ENCODE results near the gene OLIG3. TPM values are rescaled to one million over a fixed set of nuclear protein-coding genes. Genes with fewer than 3 reads are reported as not detected.

The OLIG3 gene
- total RNA-seq = not detected
- polyA plus RNA-seq (2013, experiment 1 of 2) = not detected
- polyA plus RNA-seq (2013, experiment 2 of 2) = not detected
- total RNA-seq = 0 to 0.32 (median 0) reads per million in 172 experiments

DNA sequence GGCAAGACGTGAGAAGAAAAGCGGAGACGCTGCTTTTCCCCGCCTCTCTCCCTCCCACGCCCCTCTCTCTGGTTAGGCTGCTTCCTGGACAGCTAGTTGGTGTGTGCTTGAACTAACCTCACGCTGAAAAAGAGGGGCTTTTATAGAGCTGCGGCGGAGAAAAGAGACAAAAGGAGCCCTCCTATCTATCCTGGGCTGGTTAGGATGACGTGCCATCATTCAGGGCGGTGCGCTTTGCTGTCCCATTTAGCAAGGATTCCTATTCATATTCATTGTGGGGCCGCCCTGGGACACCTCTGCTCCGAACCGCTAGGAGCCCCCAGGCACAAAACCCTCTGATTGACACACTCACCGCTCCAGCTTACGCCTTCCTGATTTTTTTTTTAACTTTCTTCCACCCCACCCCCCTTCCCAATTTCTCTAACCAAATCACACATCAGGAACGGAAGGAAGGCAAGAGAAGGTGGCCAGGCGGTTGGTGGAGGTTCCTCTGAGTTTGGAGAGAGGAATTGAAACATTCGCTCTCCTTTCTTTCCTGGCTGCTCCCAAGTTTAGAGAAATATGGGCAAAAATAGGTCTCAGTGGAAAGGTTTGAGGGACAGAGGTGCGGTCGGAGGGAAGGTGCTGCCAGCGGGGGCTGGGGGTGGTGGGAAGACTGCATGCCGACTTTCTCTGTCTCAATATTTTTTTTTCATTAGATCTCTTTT lies at the start of gene OLIG3:
OLIG3 (minus strand) TSS at position 114 of the 707 bp plus-strand sequence. CDS start 224 bp downstream, outside the sequence.
- no peak within 1 kb of the TSS for H3K27ac Mint-ChIP-seq
- Histone ChIP-seq H3K36me3 (ENCODE audit: insufficient read depth, low read length) (no peaks in the 10 kb centered on the region), H3K27ac (ENCODE audit: low read depth in 1 of 2, low read length in 2 of 2) (no peak within 1 kb of the TSS), H3K4me3 (ENCODE audit: low read length) (peak within 1 kb of the TSS; percentile 10), H3K9me3 (ENCODE audit: control insufficient read depth in 1 of 2, insufficient read depth in 1 of 2, low read length in 2 of 2) (peaks cover 6 to 59% of the 10 kb centered on the region in 2 experiments), H3K4me1 (ENCODE audit: insufficient read depth, low read length) (peaks cover 67% of the 10 kb centered on the region), H3K27me3 (ENCODE audit: control insufficient read depth in 1 of 2, insufficient read depth in 2 of 2, low read length in 2 of 2) (peaks cover 93 to 99% of the 10 kb centered on the region in 2 experiments)
- DNase-seq (peak in 3 of 14 experiments; percentile 23 to 37 (median 30)), ATAC-seq (ENCODE audit: poor library complexity) (peak; percentile 25)
- H3K4me1 Mint-ChIP-seq (ENCODE audit: low read depth) = peaks cover 66% of the 10 kb centered on the region
- H3K27me3 Mint-ChIP-seq = peaks cover 98% of the 10 kb centered on the region
- H3K36me3 Mint-ChIP-seq (ENCODE audit: low read depth) = no peaks in the 10 kb centered on the region
- H3K4me3 Mint-ChIP-seq = peak within 1 kb of the TSS; percentile 68
- intact Hi-C loops (cut with DNase I, micrococcal nuclease) = loop anchor here in 1 of 2 experiments (10.0 kb wide), 1 partner anchor 90 kb away; no protein-coding TSS in a partner anchor
- CTCF ChIA-PET = no interaction called here
- no peaks in the 10 kb centered on the region for H3K9me3 Mint-ChIP-seq
- POLR2A ChIA-PET = interaction anchor here (1.0 kb wide), 1 partner anchor 42 kb away, joined by 4 read pairs; no protein-coding TSS in a partner anchor
- TF ChIP-seq, protein P1, sequence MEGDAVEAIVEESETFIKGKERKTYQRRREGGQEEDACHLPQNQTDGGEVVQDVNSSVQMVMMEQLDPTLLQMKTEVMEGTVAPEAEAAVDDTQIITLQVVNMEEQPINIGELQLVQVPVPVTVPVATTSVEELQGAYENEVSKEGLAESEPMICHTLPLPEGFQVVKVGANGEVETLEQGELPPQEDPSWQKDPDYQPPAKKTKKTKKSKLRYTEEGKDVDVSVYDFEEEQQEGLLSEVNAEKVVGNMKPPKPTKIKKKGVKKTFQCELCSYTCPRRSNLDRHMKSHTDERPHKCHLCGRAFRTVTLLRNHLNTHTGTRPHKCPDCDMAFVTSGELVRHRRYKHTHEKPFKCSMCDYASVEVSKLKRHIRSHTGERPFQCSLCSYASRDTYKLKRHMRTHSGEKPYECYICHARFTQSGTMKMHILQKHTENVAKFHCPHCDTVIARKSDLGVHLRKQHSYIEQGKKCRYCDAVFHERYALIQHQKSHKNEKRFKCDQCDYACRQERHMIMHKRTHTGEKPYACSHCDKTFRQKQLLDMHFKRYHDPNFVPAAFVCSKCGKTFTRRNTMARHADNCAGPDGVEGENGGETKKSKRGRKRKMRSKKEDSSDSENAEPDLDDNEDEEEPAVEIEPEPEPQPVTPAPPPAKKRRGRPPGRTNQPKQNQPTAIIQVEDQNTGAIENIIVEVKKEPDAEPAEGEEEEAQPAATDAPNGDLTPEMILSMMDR (IDR thresholded peaks at IDR 0.05) = no peak

GRCh38 chr6:137543114-137543513 lies 48.9 kb upstream of the OLIG3 start:
- no peaks in the 10 kb centered on the region for H3K27me3 Mint-ChIP-seq

DNA sequence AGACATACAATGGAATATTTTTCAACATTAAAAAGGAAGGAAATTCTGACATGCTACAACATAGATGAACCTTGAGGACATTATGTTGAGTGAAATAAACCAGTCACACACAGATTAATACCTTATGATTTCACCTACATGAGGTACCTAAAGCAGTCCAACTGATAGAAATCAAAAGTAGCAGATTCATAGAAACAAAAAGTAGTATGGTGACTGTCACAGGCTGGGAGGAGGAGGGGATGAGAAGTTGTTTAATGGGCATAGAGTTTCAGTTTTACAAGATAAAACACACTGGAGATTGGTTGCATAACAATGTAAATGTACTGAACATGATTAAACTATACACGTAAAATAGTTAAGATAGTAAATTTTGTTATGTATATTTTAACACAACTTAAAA lies 48.5 kb upstream of the OLIG3 start:
- no peak overlapping the region for H3K4me3 Mint-ChIP-seq
- H3K4me1 Mint-ChIP-seq (ENCODE audit: low read depth) = peaks cover 9% of the 10 kb centered on the region
- H3K36me3 Mint-ChIP-seq (ENCODE audit: low read depth) = no peaks in the 10 kb centered on the region
- intact Hi-C loops (cut with DNase I, micrococcal nuclease) = no loop called here
- no peaks in the 10 kb centered on the region for H3K27me3 Mint-ChIP-seq
- ChIA-PET CTCF (no interaction called here), POLR2A (interaction anchor here (1.3 kb wide), 1 partner anchor 9 kb away, joined by 3 read pairs; no protein-coding TSS in a partner anchor)
- Histone ChIP-seq H3K4me3 (ENCODE audit: low read length) (no peak overlapping the region), H3K4me1 (ENCODE audit: insufficient read depth, low read length) (no peaks in the 10 kb centered on the region), H3K27ac (ENCODE audit: low read depth in 1 of 2, low read length in 2 of 2) (no peak overlapping the region), H3K9me3 (ENCODE audit: control insufficient read depth in 1 of 2, insufficient read depth in 1 of 2, low read length in 2 of 2) (no peaks in the 10 kb centered on the region), H3K36me3 (ENCODE audit: insufficient read depth, low read length) (no peaks in the 10 kb centered on the region), H3K27me3 (ENCODE audit: control insufficient read depth in 1 of 2, insufficient read depth in 2 of 2, low read length in 2 of 2) (no peaks in the 10 kb centered on the region)
- no peaks in the 10 kb centered on the region for H3K9me3 Mint-ChIP-seq
- no peak overlapping the region for H3K27ac Mint-ChIP-seq
- no peak for DNase-seq
- TF ChIP-seq, protein P1 (IDR thresholded peaks at IDR 0.05) = no peak
- ATAC-seq (ENCODE audit: poor library complexity) = no peak

More at GRCh38 chr6:137543114-137543513, 48.9 kb upstream of the OLIG3 start:
- intact Hi-C loops (cut with DNase I, micrococcal nuclease) = no loop called here
- ATAC-seq (ENCODE audit: poor library complexity) (no peak), DNase-seq (peak in 2 of 14 experiments; percentile 8 to 9)
- Histone ChIP-seq H3K4me1 (ENCODE audit: insufficient read depth, low read length) (no peaks in the 10 kb centered on the region), H3K4me3 (ENCODE audit: low read length) (no peak overlapping the region), H3K36me3 (ENCODE audit: insufficient read depth, low read length) (no peaks in the 10 kb centered on the region), H3K27me3 (ENCODE audit: control insufficient read depth in 1 of 2, insufficient read depth in 2 of 2, low read length in 2 of 2) (no peaks in the 10 kb centered on the region), H3K27ac (ENCODE audit: low read depth in 1 of 2, low read length in 2 of 2) (no peak overlapping the region), H3K9me3 (ENCODE audit: control insufficient read depth in 1 of 2, insufficient read depth in 1 of 2, low read length in 2 of 2) (no peaks in the 10 kb centered on the region)
- peaks cover 9% of the 10 kb centered on the region for H3K4me1 Mint-ChIP-seq (ENCODE audit: low read depth)
- TF ChIP-seq, protein P1 (IDR thresholded peaks at IDR 0.05) = no peak
- ChIA-PET CTCF (no interaction called here), POLR2A (interaction anchor here (0.6 to 1.3 kb wide), 3 partner anchors 8 to 27 kb away, joined by 3 to 4 read pairs (median 4); no protein-coding TSS in a partner anchor)
- H3K27ac Mint-ChIP-seq = no peak overlapping the region
- no peaks in the 10 kb centered on the region for H3K9me3 Mint-ChIP-seq
- no peaks in the 10 kb centered on the region for H3K36me3 Mint-ChIP-seq (ENCODE audit: low read depth)
- H3K4me3 Mint-ChIP-seq = no peak overlapping the region

Data from CD4-positive, alpha-beta T cell (primary cell).